HEK293 (cell line): ENCODE measurements around the gene CHAC1.
A peak's percentile ranks its signal among the peaks of the same experiment; 100 is the strongest.

Experiments
- GLI4 ChIP-seq: fragments of 450-650 bp; formaldehyde crosslinking; IDR thresholded peaks from 2 replicates; pipeline ENCODE4 v1.5.1; 2016; ENCODE audit warnings: missing biosample characterization, missing genetic modification characterization
- KLF10 ChIP-seq: fragments of 450-650 bp; IDR thresholded peaks from 2 replicates; pipeline ENCODE4 v1.5.1; 2018; ENCODE audit warnings: missing biosample characterization, mild to moderate bottlenecking, missing genetic modification characterization
- PRDM4 ChIP-seq: fragments of 450-650 bp; formaldehyde crosslinking; IDR thresholded peaks from 2 replicates; pipeline ENCODE4 v1.5.1; 2017; ENCODE audit warnings: missing biosample characterization, missing genetic modification characterization
- SP7 ChIP-seq: fragments of 450-650 bp; formaldehyde crosslinking; IDR thresholded peaks from 2 replicates; pipeline ENCODE4 v1.5.1; 2016; ENCODE audit warnings: missing biosample characterization, missing genetic modification characterization
- YY1 ChIP-seq: fragments of 450-650 bp; formaldehyde crosslinking; IDR thresholded peaks from 2 replicates; pipeline ENCODE4 v1.5.1; 2018; ENCODE audit warnings: missing biosample characterization, missing genetic modification characterization
- ZBTB21 ChIP-seq: fragments of 450-650 bp; formaldehyde crosslinking; IDR thresholded peaks from 2 replicates; pipeline ENCODE4 v1.5.1; 2017; ENCODE audit warnings: missing biosample characterization, missing genetic modification characterization
- ZNF133 ChIP-seq: fragments of 450-650 bp; formaldehyde crosslinking; IDR thresholded peaks from 2 replicates; pipeline ENCODE4 v1.5.1; 2016; ENCODE audit warnings: missing biosample characterization, missing genetic modification characterization
- ZNF148 ChIP-seq: fragments of 450-650 bp; formaldehyde crosslinking; IDR thresholded peaks from 2 replicates; pipeline ENCODE4 v1.5.0; 2017; ENCODE audit warnings: missing biosample characterization, missing genetic modification characterization, borderline replicate concordance
- ZNF157 ChIP-seq: fragments of 450-650 bp; formaldehyde crosslinking; IDR thresholded peaks from 2 replicates; pipeline ENCODE4 v1.5.1; 2016; ENCODE audit warnings: missing biosample characterization, missing genetic modification characterization
- ZNF18 ChIP-seq: fragments of 450-650 bp; formaldehyde crosslinking; IDR thresholded peaks from 2 replicates; pipeline ENCODE4 v1.5.1; 2016; ENCODE audit warnings: missing biosample characterization, missing genetic modification characterization
- ZNF248 ChIP-seq: fragments of 450-650 bp; formaldehyde crosslinking; IDR thresholded peaks from 2 replicates; pipeline ENCODE4 v1.5.1; 2017; ENCODE audit warnings: missing biosample characterization, missing genetic modification characterization
- ZNF280D ChIP-seq: fragments of 450-650 bp; formaldehyde crosslinking; IDR thresholded peaks from 2 replicates; pipeline ENCODE4 v1.5.1; 2016; ENCODE audit warnings: missing biosample characterization, missing genetic modification characterization
- ZNF341 ChIP-seq: fragments of 450-650 bp; formaldehyde crosslinking; IDR thresholded peaks from 2 replicates; pipeline ENCODE4; 2016; ENCODE audit warnings: low read depth, missing biosample characterization, missing genetic modification characterization
- ZNF350 ChIP-seq: fragments of 450-650 bp; formaldehyde crosslinking; IDR thresholded peaks from 2 replicates; pipeline ENCODE4 v1.5.0; 2017; ENCODE audit warnings: missing biosample characterization, mild to moderate bottlenecking, missing genetic modification characterization
- ZNF366 ChIP-seq: fragments of 450-650 bp; formaldehyde crosslinking; conservative IDR thresholded peaks from 2 replicates; pipeline ENCODE4 v1.5.1; 2016; ENCODE audit warnings: missing biosample characterization, missing genetic modification characterization
- ZNF426 ChIP-seq: fragments of 450-650 bp; formaldehyde crosslinking; IDR thresholded peaks from 2 replicates; pipeline ENCODE4 v1.5.1; 2017; ENCODE audit warnings: missing biosample characterization, missing genetic modification characterization, mild to moderate bottlenecking, inconsistent platforms, moderate library complexity
- ZNF518A ChIP-seq: fragments of 450-650 bp; formaldehyde crosslinking; conservative IDR thresholded peaks from 2 replicates; pipeline ENCODE4 v1.5.1; 2016; ENCODE audit warnings: low read depth, missing biosample characterization, missing genetic modification characterization
- ZNF530 ChIP-seq: fragments of 450-650 bp; formaldehyde crosslinking; IDR thresholded peaks from 2 replicates; pipeline ENCODE4 v1.5.1; 2016; ENCODE audit warnings: low read depth, missing biosample characterization, missing genetic modification characterization
- ZNF555 ChIP-seq: fragments of 450-650 bp; formaldehyde crosslinking; conservative IDR thresholded peaks from 2 replicates; pipeline ENCODE4 v1.5.1; 2017; ENCODE audit warnings: missing biosample characterization, mild to moderate bottlenecking, missing genetic modification characterization, inconsistent platforms
- ZNF658 ChIP-seq: fragments of 450-650 bp; formaldehyde crosslinking; IDR thresholded peaks from 2 replicates; pipeline ENCODE4; 2016; ENCODE audit warnings: missing biosample characterization, missing genetic modification characterization
- ZNF776 ChIP-seq: fragments of 450-650 bp; formaldehyde crosslinking; IDR thresholded peaks from 2 replicates; pipeline ENCODE4 v1.5.0; 2017; ENCODE audit warnings: missing biosample characterization, missing genetic modification characterization, borderline replicate concordance
- ZSCAN23 ChIP-seq: fragments of 450-650 bp; formaldehyde crosslinking; IDR thresholded peaks from 2 replicates; pipeline ENCODE4 v1.5.1; 2016; ENCODE audit warnings: missing biosample characterization, missing genetic modification characterization
- ZSCAN4 ChIP-seq: fragments of 450-650 bp; formaldehyde crosslinking; IDR thresholded peaks from 2 replicates; pipeline ENCODE4 v1.5.1; 2017; ENCODE audit warnings: missing biosample characterization, missing genetic modification characterization

CHAC1 gene

GRCh38 chr15:40952901-40953712, at the start of gene CHAC1 (continued):
- no peak for TF ChIP-seq ZNF18
- TF ChIP-seq ZSCAN23 (tag by site-specific recombination): no peak
- TF ChIP-seq ZNF366: no peak; the same call in 1 of the 2 replicates
- TF ChIP-seq ZNF426 (tag by site-specific recombination): no peak
- TF ChIP-seq ZNF341 (tag by site-specific recombination): 0 out of 2 replicates have a peak, but pooled peaks have one; percentile 18
- no peak for TF ChIP-seq ZNF776 (tag by site-specific recombination)
- TF ChIP-seq ZNF350 (tag by site-specific recombination): no peak
- TF ChIP-seq ZNF555 (tag by site-specific recombination): no peak
- TF ChIP-seq ZNF518A (tag by site-specific recombination): no peak
- peak; percentile 62; the same call in 1 of the 2 replicates for TF ChIP-seq GLI4 (tag by site-specific recombination)
- TF ChIP-seq SP7: peak; percentile 50
- no peak for TF ChIP-seq ZNF530 (tag by site-specific recombination)
- peak; percentile 73 for TF ChIP-seq KLF10
- TF ChIP-seq ZNF248 (tag by site-specific recombination): no peak
- TF ChIP-seq ZNF148: no peak
- TF ChIP-seq ZSCAN4 (tag by site-specific recombination): no peak
- TF ChIP-seq ZNF157 (tag by site-specific recombination): no peak
- TF ChIP-seq ZNF133: no peak
- no peak for TF ChIP-seq ZNF280D (tag by site-specific recombination)
- TF ChIP-seq ZNF658 (tag by site-specific recombination): no peak
- no peak for TF ChIP-seq YY1
- TF ChIP-seq PRDM4 (tag by site-specific recombination): no peak
- no peak for TF ChIP-seq ZBTB21 (tag by site-specific recombination)
